ENCODE results near the gene PHF21A.

The PHF21A gene

GRCh38 chr11:45961751-45962240 lies 159.5 kb downstream of the PHF21A start:
- H3K4me3 ChIP-seq (ENCODE audit: low read depth, low read length) = no peak overlapping the region
- TF ChIP-seq CTCF (IDR thresholded peaks at IDR 0.05; ENCODE audit: borderline replicate concordance, insufficient read depth, low read depth, low read length) = no peak

- no peak for TF ChIP-seq CTCF (IDR thresholded peaks at IDR 0.05; ENCODE audit: borderline replicate concordance, insufficient read depth, low read depth, low read length)
- H3K4me3 ChIP-seq (ENCODE audit: low read depth, low read length) = no peak overlapping the region
Measured at GRCh38 chr11:45960387-45961095, 160.7 kb downstream of the PHF21A start.

- no peak for TF ChIP-seq CTCF (IDR thresholded peaks at IDR 0.05; ENCODE audit: borderline replicate concordance, insufficient read depth, low read depth, low read length)
- no peak overlapping the region for H3K4me3 ChIP-seq (ENCODE audit: low read depth, low read length)
Measured at GRCh38 chr11:45959851-45960250, 161.4 kb downstream of the PHF21A start.

- H3K4me3 ChIP-seq (ENCODE audit: low read depth, low read length) = no peak overlapping the region
- TF ChIP-seq CTCF (IDR thresholded peaks at IDR 0.05; ENCODE audit: borderline replicate concordance, insufficient read depth, low read depth, low read length) = no peak
Measured at GRCh38 chr11:45949992-45950407, 171.3 kb downstream of the PHF21A start.

- no peak overlapping the region for H3K4me3 ChIP-seq (ENCODE audit: low read depth, low read length)
- no peak for TF ChIP-seq CTCF (IDR thresholded peaks at IDR 0.05; ENCODE audit: borderline replicate concordance, insufficient read depth, low read depth, low read length)
Measured at GRCh38 chr11:45948356-45948755, 172.9 kb downstream of the PHF21A start.

GRCh38 chr11:45947885-45948284 lies 173.4 kb downstream of the PHF21A start:
- TF ChIP-seq CTCF (IDR thresholded peaks at IDR 0.05; ENCODE audit: borderline replicate concordance, insufficient read depth, low read depth, low read length) = no peak
- no peak overlapping the region for H3K4me3 ChIP-seq (ENCODE audit: low read depth, low read length)

- no peak for TF ChIP-seq CTCF (IDR thresholded peaks at IDR 0.05; ENCODE audit: borderline replicate concordance, insufficient read depth, low read depth, low read length)
- no peak overlapping the region for H3K4me3 ChIP-seq (ENCODE audit: low read depth, low read length)
Measured at GRCh38 chr11:45945397-45945999, 175.8 kb downstream of the PHF21A start.

Measured in GM12875 (cell line).